GM21390 (cell line): Measurements from ENCODE around the gene INO80.
"Not testable (repeated sequence)": the region's sequence is repeated elsewhere in the genome, so short reads cannot be mapped to it uniquely, and the experiment has no call there.

Experiments
- ATAC-seq: cut with Tn5 transposase; IDR thresholded peaks from one replicate; pipeline ENCODE4 v1.9.1; 2021; ENCODE audit not compliant: unreplicated experiment

The INO80 gene, protein sequence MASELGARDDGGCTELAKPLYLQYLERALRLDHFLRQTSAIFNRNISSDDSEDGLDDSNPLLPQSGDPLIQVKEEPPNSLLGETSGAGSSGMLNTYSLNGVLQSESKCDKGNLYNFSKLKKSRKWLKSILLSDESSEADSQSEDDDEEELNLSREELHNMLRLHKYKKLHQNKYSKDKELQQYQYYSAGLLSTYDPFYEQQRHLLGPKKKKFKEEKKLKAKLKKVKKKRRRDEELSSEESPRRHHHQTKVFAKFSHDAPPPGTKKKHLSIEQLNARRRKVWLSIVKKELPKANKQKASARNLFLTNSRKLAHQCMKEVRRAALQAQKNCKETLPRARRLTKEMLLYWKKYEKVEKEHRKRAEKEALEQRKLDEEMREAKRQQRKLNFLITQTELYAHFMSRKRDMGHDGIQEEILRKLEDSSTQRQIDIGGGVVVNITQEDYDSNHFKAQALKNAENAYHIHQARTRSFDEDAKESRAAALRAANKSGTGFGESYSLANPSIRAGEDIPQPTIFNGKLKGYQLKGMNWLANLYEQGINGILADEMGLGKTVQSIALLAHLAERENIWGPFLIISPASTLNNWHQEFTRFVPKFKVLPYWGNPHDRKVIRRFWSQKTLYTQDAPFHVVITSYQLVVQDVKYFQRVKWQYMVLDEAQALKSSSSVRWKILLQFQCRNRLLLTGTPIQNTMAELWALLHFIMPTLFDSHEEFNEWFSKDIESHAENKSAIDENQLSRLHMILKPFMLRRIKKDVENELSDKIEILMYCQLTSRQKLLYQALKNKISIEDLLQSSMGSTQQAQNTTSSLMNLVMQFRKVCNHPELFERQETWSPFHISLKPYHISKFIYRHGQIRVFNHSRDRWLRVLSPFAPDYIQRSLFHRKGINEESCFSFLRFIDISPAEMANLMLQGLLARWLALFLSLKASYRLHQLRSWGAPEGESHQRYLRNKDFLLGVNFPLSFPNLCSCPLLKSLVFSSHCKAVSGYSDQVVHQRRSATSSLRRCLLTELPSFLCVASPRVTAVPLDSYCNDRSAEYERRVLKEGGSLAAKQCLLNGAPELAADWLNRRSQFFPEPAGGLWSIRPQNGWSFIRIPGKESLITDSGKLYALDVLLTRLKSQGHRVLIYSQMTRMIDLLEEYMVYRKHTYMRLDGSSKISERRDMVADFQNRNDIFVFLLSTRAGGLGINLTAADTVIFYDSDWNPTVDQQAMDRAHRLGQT (N-terminal part only)

DNA sequence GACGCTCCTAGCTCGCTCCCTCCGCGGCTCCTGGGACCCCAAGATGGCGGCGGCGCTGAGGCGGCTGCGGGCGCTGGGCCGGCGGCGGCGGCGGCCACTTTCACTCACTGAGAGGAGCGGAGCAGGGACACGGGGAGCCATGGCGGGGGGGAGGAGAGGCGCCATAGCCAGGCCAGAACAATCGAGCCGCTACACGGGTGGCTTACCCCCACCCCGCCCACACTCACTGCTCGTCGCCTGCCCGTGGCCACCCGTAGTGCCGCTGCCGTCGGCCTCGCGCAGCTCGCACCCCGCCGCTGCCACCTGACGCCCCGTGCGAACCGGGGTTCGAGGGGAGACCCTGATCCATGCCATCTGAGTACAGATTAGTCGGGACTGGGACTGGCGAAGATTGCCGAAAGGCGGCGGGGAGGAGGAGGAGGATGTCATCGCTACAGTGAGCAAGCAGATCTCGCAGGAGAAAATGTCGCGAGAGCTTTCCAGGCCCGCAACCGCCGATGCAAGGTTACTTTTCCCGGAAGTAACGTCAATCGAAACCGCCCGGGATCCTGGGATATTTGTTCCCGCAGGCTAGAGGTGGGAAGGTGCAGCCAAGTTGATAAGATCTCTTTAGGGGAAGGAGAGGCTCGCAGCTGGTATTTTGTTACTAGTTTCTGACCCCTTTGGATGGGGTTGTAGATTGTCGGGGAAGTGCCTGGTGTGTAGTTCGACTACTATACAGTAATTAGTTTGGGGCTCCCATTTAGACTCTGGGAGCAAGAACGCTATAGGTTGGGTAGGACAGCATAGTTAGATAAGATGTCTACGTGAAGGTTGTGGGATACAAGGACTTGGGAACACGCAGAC lies at the start of gene INO80:
Gene INO80, minus strand, starts transcription at position 165 of the 846 bp plus-strand sequence. CDS start 19,970 bp downstream, outside the sequence.
- ATAC-seq = peak; percentile 73

DNA sequence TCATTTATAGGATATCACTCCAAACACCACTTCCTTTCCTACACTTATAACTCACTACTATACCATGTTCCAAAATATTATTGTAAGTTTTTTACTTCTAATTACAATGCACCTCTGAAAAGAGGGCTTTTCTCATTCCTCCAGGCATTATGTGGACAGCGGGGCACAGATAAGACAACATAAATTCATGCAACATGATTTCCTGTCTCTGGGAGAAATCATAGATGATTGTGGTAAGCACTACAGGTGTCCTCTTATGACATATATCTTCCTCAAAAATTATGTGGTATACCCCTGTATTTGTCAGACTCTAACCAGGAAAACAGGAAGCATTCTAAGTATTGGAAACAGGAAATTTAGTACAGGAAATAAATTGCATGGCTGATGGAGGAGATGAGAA lies 45.7 kb upstream of the INO80 start:
- ATAC-seq = no peak

- ATAC-seq = no peak
Observed at GRCh38 chr15:41161336-41161735, 45.3 kb upstream of the INO80 start.

DNA sequence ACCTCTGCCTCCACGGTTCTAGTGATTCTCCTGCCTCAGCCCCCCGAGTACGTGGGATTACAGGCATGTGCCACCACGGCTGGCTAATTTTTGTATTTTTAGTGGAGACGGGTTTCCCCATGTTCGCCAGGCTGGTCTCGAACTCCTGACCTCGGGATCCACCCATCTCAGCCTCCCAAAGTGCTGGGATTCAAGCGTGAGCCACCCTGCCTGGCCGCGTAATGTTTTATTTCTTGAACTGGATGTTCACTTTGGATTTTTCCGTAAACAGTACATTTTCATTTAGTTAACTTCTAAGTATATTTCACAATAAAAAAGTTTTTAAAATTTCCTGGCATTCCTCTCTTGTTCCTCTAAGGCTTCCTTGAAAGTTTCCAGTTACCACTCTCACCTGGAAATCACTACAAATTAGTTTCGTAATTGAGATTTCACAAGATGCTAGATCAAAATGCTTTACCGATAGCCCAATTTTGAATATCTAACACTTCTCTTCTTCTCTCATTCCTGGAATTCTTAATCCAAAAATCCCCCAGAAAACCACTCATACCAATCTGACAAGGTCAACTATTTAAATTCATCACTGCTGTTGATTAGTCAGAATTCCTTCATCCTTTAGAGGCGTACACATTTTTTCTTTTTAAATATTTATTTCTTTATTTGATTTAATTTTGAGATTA lies 44.7 kb upstream of the INO80 start:
- ATAC-seq = no peak

GRCh38 chr15:41154412-41154811 lies 38.3 kb upstream of the INO80 start:
- ATAC-seq = no peak

DNA sequence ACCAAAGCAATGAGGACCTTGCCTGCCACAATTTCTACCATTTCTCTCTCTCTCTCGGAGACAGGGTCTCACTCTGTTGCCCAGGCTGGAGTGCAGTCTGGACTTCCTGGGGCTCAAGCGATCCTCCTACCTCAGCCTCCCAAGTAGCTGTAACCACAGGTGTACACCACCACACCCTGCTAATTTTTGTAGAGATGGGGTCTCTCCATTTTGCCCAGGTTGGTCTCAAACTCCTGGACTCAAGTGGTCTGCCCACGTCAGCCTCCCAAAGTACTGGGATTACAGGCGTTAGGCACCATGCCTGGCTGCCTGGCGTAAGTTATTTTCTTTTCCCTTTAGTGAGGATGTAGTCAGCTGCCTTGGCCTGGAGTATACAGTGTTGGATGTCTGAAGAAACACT lies 37.7 kb upstream of the INO80 start:
- no peak for ATAC-seq

DNA sequence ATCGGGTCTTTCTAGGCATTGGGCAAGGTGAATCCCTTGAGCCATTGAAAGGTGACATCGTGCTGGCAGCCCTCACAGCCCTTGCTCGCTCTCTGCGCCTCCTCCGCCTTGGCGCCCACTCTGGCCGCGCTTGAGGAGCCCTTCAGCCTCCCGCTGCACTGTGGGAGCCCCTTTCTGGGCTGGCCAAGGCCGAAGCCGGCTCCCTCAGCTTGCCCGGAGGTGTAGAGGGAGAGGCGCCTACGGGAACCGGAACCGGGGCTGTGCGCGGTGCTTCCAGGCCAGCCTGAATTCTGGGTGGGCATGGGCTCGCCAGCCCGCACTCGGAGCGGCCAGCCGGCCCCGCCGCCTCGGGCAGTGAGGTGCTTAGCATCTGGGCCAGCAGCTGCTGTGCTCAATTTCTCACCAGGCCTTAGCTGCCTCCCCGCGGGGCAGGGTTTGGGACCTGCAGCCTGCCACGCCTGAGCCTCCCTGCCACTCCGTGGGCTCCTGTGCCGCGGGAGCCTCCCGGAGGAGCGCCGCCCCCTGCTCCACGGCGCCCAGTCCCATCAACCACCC lies 35.4 kb upstream of the INO80 start:
- ATAC-seq = no peak

DNA sequence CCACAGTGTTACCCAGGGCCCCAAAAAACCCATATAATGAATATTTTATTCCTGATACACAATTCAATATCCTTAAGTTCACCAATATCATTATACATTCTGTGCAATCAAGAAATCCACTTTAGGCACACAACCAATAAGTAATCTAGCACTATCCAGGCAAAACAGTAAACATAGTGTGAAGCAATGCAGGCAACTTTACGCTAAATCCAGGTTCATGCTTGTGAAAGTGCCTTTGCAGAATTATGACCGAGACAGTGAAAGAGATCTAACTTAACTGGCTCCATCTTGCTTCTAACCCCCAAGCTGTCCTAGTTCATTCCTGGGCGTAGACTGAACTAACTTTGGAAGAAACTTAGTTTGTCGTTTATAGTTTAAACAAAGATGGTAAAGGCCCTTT lies 34.2 kb upstream of the INO80 start:
- ATAC-seq = no peak

DNA sequence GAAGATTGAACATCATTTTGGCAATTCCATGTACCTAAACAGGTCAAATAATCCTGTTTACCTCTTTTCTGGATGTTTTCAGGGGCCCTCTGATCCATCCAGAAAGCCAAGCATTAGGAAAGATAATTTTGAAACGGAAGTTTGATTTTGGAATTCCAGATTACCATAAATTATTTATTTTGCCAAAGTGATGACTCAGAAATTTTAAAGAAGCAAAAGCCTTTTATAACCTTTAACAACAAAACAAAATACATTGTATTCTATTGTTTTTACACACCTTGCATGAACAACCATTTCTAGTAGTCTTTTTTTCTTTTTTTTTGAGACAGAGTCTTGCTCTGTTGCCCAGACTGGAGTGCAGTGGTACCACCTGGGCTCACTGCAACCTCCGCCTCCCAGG lies 32.0 kb upstream of the INO80 start:
- ATAC-seq = no peak

GRCh38 chr15:41139619-41140018 lies 23.5 kb upstream of the INO80 start:
- no peak for ATAC-seq

DNA sequence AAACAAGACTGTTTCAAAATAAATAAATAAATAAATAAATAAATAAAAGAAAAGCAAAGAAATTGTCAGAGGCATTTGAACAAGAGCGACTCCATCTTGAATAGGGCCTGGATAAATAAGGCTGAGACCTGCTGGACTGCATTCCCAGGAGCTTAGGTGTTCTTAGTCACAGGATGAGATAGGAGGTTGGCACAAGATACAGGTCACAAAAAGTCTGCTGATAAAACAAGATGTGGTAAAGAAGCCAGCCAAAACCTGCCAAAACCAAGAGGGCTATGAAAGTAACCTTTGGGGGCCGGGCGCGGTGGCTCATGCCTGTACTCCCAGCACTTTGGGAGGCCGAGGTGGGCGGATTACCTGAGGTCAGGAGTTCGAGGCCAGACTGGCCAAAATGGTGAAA lies 23.0 kb upstream of the INO80 start:
- not testable (repeated sequence) for ATAC-seq

DNA sequence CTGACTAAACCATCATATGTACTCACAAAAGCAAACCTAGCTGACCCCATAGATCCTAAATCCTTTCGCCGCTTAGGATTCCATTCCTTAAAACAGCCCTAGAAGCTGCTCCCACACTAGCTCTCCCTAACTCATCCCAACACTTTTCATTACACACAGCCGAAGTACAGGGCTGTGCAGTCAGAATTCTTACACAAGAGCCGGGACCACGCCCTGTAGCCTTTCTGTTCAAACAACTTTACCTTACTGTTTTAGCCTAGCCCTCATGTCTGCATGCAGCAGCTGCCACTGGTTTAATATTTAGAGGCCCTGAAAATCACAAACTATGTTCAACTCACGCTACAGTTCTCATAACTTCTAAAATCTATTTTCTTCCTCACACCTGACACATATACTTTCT lies 19.5 kb upstream of the INO80 start:
- ATAC-seq = not testable (repeated sequence)

DNA sequence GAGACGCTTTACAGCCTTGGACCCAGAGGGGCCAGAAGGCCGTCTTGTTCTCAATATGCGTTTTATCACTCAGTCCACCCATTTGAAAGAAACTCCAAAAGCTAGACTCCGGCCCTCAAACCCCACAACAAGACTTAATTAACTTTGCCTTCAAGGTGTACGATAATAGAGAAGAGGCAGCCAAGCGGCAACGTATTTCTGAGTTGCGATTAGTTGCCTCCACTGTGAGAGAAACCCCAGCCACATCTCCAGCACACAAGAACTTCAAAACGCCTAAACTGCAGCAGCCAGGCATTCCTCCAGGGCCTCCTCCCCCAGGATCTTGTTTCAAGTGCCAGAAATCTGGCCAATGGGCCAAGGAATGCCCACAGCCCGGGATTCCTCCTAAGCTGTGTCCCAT lies 17.4 kb upstream of the INO80 start:
- no peak for ATAC-seq

DNA sequence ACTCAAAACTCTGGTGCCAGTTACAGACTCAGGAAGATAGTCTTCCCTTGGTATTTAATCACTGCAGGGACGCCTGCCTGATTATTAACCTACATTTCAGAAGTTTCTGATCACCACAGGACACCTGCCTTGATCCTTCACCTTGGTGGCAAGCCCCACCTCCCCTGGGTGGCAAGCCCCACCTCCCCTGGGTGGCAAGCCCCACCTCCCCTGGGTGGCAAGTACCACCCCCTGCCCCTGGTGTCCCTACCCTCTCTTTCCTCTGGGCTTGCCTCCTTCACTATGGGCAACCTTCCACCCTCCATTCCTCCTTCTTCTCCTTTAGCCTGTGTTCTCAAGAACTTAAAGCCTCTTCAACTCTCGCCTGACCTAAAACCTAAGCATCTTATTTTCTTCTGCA lies 16.0 kb upstream of the INO80 start:
- ATAC-seq = not testable (repeated sequence)

- ATAC-seq = no peak
Observed at GRCh38 chr15:41128174-41128902, 12.3 kb upstream of the INO80 start.

- ATAC-seq = no peak
Observed at GRCh38 chr15:41125931-41126642, 10.0 kb upstream of the INO80 start.

DNA sequence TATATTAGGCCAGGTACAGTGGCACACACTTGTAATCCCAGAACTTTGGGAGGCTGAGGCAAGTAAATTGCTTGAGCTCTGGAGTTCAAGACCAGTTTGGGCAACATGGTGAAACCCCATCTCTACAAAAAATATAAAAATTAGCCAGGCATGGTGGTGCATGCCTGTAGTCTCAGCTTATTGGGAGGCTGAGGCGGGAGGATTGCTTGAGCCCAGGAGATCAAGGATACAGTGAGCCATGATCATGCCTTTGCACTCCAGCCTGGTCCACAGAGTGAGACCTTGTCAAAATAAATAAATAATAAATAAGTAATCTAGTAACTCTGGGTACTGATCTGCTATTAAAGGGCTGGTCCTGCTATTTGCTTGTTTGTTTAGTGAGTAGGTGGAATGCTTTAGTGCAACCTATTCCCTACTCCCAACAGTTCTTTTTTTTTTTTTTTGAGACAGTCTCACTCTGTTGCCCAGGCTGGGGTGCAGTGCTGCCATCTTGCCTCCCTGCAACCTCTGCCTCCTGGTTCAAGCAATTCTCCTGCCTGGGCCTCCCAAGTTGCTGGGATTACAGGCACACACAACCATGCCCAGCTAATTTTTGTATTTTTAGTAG lies 9.1 kb upstream of the INO80 start:
- no peak for ATAC-seq

DNA sequence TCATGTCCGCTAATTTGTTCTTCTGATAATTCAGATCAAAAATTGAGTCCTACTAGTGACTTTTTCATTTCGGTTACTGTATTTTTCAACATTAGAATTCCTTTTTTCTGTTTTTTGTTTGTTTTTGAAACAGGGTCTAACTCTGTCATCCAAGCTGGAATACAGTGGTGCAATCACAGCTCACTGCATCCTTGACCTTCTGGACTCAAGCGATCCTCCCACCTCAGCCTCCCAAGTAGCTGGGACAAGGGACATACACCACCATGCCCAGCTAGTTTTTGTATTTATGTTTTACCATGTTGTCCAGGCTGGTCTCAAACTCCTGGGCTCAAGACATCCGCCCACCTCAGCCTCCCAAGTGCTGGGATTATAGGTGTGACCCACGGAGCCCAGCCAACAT lies 8.0 kb upstream of the INO80 start:
- ATAC-seq = no peak
